ENCODE data around the gene FGF1. TPM values are rescaled to one million over a fixed set of nuclear protein-coding genes. Genes with fewer than 3 reads are reported as not detected.

FGF1 gene
- total and polyA plus RNA-seq, 2 of the 4 experiments (the other 2 are of a cell fraction): 7.6 to 7.7 TPM

GRCh38 chr5:142598338-142598700 is 87.6 kb downstream of the FGF1 start:
- Histone ChIP-seq H4K5ac (ENCODE audit: low read depth, low read length) (no peak overlapping the region), H3K23ac (ENCODE audit: low read depth, low read length) (no peak overlapping the region), H3K56ac (ENCODE audit: extremely low read depth, insufficient read depth, low read length) (no peak overlapping the region), H4K91ac (ENCODE audit: insufficient read depth, low read depth, low read length) (no peak overlapping the region), H3K4me2 (ENCODE audit: low read depth, low read length) (no peak overlapping the region), H2BK15ac (ENCODE audit: low read depth, low read length) (0 out of 3 replicates have a peak overlapping the region, but pooled peaks have one; percentile 99), H2AK9ac (replicated peaks; ENCODE audit: low read depth, low read length, poor library complexity) (no peak overlapping the region), H3K27me3 (ENCODE audit: control insufficient read depth, insufficient read depth, low read length) (no peaks in the 10 kb centered on the region), H2AFZ (replicated peaks; ENCODE audit: low read length, poor library complexity) (peak overlapping the region; percentile 72), H3K4me3 (ENCODE audit: insufficient read depth, low read depth, low read length) (no peak overlapping the region), H3K14ac (replicated peaks; ENCODE audit: low read depth, low read length) (0 out of 2 replicates have a peak overlapping the region, but pooled peaks have one; percentile 68), H3K79me1 (ENCODE audit: low read depth in 1 of 2, low read length in 2 of 2) (peaks cover 0 to 23% of the 10 kb centered on the region in 2 experiments; a peak in 2 of 4 replicates), H2BK5ac (ENCODE audit: low read depth, low read length, poor library complexity, severe bottlenecking) (no peak overlapping the region), H3K4me1 (ENCODE audit: control insufficient read depth, insufficient read depth, low read length) (peaks cover 15% of the 10 kb centered on the region), H3K9me1 (ENCODE audit: insufficient read depth, low read length) (peaks cover 14% of the 10 kb centered on the region), H3K9ac (ENCODE audit: low read depth, low read length) (no peak overlapping the region), H4K20me1 (ENCODE audit: insufficient read depth, low read length) (no peaks in the 10 kb centered on the region), H2AK5ac (ENCODE audit: low read depth, low read length) (no peak overlapping the region), H3K4ac (ENCODE audit: low read depth, low read length) (no peak overlapping the region), H3K18ac (ENCODE audit: low read depth, low read length) (no peak overlapping the region), H3K27ac (ENCODE audit: insufficient read depth, low read length) (no peak overlapping the region), H4K8ac (ENCODE audit: low read depth in 2 of 2, low read length in 2 of 2) (no peak overlapping the region), H2BK120ac (ENCODE audit: low read depth, low read length) (peak overlapping the region; percentile 75; the same call in 1 of the 2 replicates), H2BK20ac (ENCODE audit: low read depth, low read length) (no peak overlapping the region; the same call in 1 of the 2 replicates), H3K9me3 (ENCODE audit: control insufficient read depth, insufficient read depth, low read length) (no peaks in the 10 kb centered on the region), H3K36me3 (ENCODE audit: control insufficient read depth, insufficient read depth, low read length) (no peaks in the 10 kb centered on the region)
- ATAC-seq (ENCODE audit: low read depth): no peak
- dilution Hi-C loops (cut with HindIII; ENCODE audit: low sequenced_read_pairs, unreplicated experiment) (no loop called here), intact Hi-C loops (cut with micrococcal nuclease) (no loop called here), in situ Hi-C loops (cut with MboI; ENCODE audit: low sequenced_read_pairs) (no loop called here)
- TF ChIP-seq NFE2L2 (IDR thresholded peaks at IDR 0.05; ENCODE audit: low read depth, low read length) (no peak), SMC3 (IDR thresholded peaks at IDR 0.05; ENCODE audit: low read depth, low read length) (no peak), CEBPB (IDR thresholded peaks at IDR 0.05; ENCODE audit: low read depth, low read length) (no peak), CTCF (conservative IDR thresholded peaks at IDR 0.05; ENCODE audit: low read depth, low read length) (no peak), RAD21 (IDR thresholded peaks at IDR 0.05; ENCODE audit: low read length) (no peak), POLR2A (IDR thresholded peaks at IDR 0.05; ENCODE audit: low read depth, low read length) (no peak)
- no TSS peak for BruUV-seq (replicated peaks)
- POLR2A ChIA-PET (ENCODE audit: unreplicated experiment): no interaction called here
- CTCF ChIA-PET: interaction anchor here (1.2 to 1.3 kb wide), 3 partner anchors 9 to 101 kb away, joined by 3 to 4 read pairs (median 4); no protein-coding TSS in a partner anchor
- no peak for DNase-seq
